Right ventricle myocardium superior (tissue), 1 donor: ENCODE results near the gene VSTM2L. TPM values are rescaled to one million over a fixed set of nuclear protein-coding genes. Genes with fewer than 3 reads are reported as not detected.

Experiments used
- ATAC-seq: fragments of 200-7000 bp; cut with Tn5 transposase; one replicate; pipeline ENCODE4 v1.9.1; 2020; ENCODE audit warnings: mild to moderate bottlenecking; ENCODE audit not compliant: poor library complexity
- DNase-seq: peaks from one replicate; pipeline ENCODE4 v3.0.0-alpha.2; 2020
- intact Hi-C: fragments of 100-400 bp; cut with DNase I; formaldehyde crosslinking; loops from one replicate; pipeline ENCODE4 v1.11.2; 2022
- total RNA-seq: library from RNA; stranded (reverse); fragmentation: NEBNext Ultra II Directional; extraction: Animal tissue kit (Norgen Biotek cat#: 25700); gene quantifications from one replicate; pipeline ENCODE4 v1.2.1, GENCODE V29; 2021
- donor health status: DM: no; HTN: yes; CAD: no; lungs with severe emphysema.

The VSTM2L gene
- total RNA-seq, 1 donor from 2014 or later: 17.0 TPM

- ATAC-seq: no peak
- intact Hi-C loops: no loop called here
- DNase-seq: no peak
These were observed 10.8 kb downstream of the VSTM2L start for GRCh38 chr20:37913567-37914366.

- no peak for ATAC-seq
- intact Hi-C loops: no loop called here
- no peak for DNase-seq
These were observed 11.4 kb downstream of the VSTM2L start for GRCh38 chr20:37914367-37914671.

- ATAC-seq: peak; percentile 32
- intact Hi-C loops: no loop called here
- DNase-seq: no peak
These were observed 11.9 kb downstream of the VSTM2L start for GRCh38 chr20:37914672-37915433.

- ATAC-seq: no peak
These were observed 12.5 kb downstream of the VSTM2L start for GRCh38 chr20:37915434-37915787.

GRCh38 chr20:37915800-37916570, 13.1 kb downstream of the VSTM2L start:
- intact Hi-C loops: no loop called here
- ATAC-seq (peak; percentile 36), DNase-seq (no peak)

More at GRCh38 chr20:37915434-37915787, 12.5 kb downstream of the VSTM2L start:
- no peak for DNase-seq
- intact Hi-C loops: no loop called here

GRCh38 chr20:37917461-37917860, 14.5 kb downstream of the VSTM2L start:
- intact Hi-C loops: no loop called here
- DNase-seq (no peak), ATAC-seq (no peak)

GRCh38 chr20:37918035-37918434, 15.1 kb downstream of the VSTM2L start:
- ATAC-seq: no peak
- no peak for DNase-seq
- intact Hi-C loops: no loop called here

- ATAC-seq: no peak
- intact Hi-C loops: no loop called here
- DNase-seq: no peak
These were observed 16.6 kb downstream of the VSTM2L start for GRCh38 chr20:37919389-37920040.

GRCh38 chr20:37920270-37920669, 17.3 kb downstream of the VSTM2L start:
- intact Hi-C loops: no loop called here
- no peak for ATAC-seq
- DNase-seq: no peak

GRCh38 chr20:37920679-37921322, 17.9 kb downstream of the VSTM2L start:
- ATAC-seq (no peak), DNase-seq (no peak)
- intact Hi-C loops: no loop called here

- intact Hi-C loops: no loop called here
- DNase-seq: no peak
- ATAC-seq: no peak
These were observed 18.5 kb downstream of the VSTM2L start for GRCh38 chr20:37921341-37921929.

- ATAC-seq (no peak), DNase-seq (no peak)
- intact Hi-C loops: no loop called here
These were observed 19.1 kb downstream of the VSTM2L start for GRCh38 chr20:37922016-37922415.

GRCh38 chr20:37925265-37926165, 22.6 kb downstream of the VSTM2L start:
- DNase-seq (no peak), ATAC-seq (no peak)
- intact Hi-C loops: no loop called here

- no peak for ATAC-seq
- intact Hi-C loops: no loop called here
- DNase-seq: no peak
These were observed 23.7 kb downstream of the VSTM2L start for GRCh38 chr20:37926612-37927011.

- DNase-seq (no peak), ATAC-seq (no peak)
- intact Hi-C loops: no loop called here
These were observed 24.6 kb downstream of the VSTM2L start for GRCh38 chr20:37927410-37928095.

- intact Hi-C loops: no loop called here
These were observed 26.2 kb downstream of the VSTM2L start for GRCh38 chr20:37928996-37929682.

More at GRCh38 chr20:37928996-37929682, 26.2 kb downstream of the VSTM2L start:
- ATAC-seq: no peak
- DNase-seq: no peak
